ENCODE measurements around the gene PRKG1. TPM values are rescaled to one million over a fixed set of nuclear protein-coding genes. Genes with fewer than 3 reads are reported as not detected.

PRKG1 gene
- total and polyA plus RNA-seq, 4 donors, result 0.46 to 5.1 (median 1.5) TPM

DNA sequence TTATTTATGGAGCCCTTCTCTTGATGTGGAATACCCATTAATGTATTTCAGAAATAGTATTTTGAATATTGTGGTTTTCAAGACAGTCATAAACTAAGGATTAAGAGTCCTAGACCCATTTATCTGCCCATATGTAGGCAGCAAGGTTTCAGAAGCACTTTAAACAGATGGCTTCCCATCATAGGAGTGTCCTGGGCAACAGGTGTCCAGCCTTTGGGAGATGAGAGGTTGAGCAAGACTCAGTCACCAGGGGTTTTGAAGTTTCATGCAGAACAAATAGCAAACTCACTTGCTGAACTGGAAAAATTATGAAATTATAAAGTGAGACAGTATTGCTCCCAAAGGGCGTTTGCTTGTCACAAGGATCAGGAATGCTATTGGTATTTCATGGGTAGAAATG lies 818.0 kb downstream of the PRKG1 start:
- Histone ChIP-seq H3K4me3 (ENCODE audit: low read depth in 1 of 3, low read length in 3 of 3) (no peak overlapping the region), H3K27me3 (ENCODE audit: control insufficient read depth in 4 of 4, insufficient read depth in 4 of 4, low read length in 3 of 4) (no peaks in the 10 kb centered on the region), H3K27ac (ENCODE audit: low read depth in 1 of 2, low read length in 2 of 2) (no peak overlapping the region), H3K4me1 (ENCODE audit: control insufficient read depth in 4 of 4, insufficient read depth in 4 of 4, low read length in 3 of 4) (no peaks in the 10 kb centered on the region), H3K36me3 (ENCODE audit: control insufficient read depth in 4 of 4, insufficient read depth in 3 of 4, low read depth in 1 of 4, low read length in 3 of 4) (no peaks in the 10 kb centered on the region), H3K9ac (ENCODE audit: low read depth in 1 of 2, low read length in 2 of 2) (no peak overlapping the region), H3K9me3 (ENCODE audit: control insufficient read depth in 4 of 4, low read length in 3 of 4) (no peaks in the 10 kb centered on the region)
- 47% methylated on average over 1 of the region's 1 CpG for WGBS
- no peak for DNase-seq (ENCODE audit: low spot score)
- TF ChIP-seq EGR1 (IDR thresholded peaks at IDR 0.05; ENCODE audit: low read depth in 2 of 2) (no peak), HNF4G (IDR thresholded peaks at IDR 0.05) (no peak), HNF4A (conservative IDR thresholded peaks at IDR 0.05) (no peak), NR2F2 (IDR thresholded peaks at IDR 0.05) (no peak), YY1 (IDR thresholded peaks at IDR 0.05) (no peak), RAD21 (IDR thresholded peaks at IDR 0.05) (no peak), GABPA (IDR thresholded peaks at IDR 0.05 in 1 of 2, conservative IDR thresholded peaks at IDR 0.05 in 1 of 2) (no peak), FOXA2 (IDR thresholded peaks at IDR 0.05) (no peak)
- TF ChIP-seq, protein P1, sequence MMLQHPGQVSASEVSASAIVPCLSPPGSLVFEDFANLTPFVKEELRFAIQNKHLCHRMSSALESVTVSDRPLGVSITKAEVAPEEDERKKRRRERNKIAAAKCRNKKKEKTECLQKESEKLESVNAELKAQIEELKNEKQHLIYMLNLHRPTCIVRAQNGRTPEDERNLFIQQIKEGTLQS (IDR thresholded peaks at IDR 0.05), result no peak
- TF ChIP-seq, protein P2, sequence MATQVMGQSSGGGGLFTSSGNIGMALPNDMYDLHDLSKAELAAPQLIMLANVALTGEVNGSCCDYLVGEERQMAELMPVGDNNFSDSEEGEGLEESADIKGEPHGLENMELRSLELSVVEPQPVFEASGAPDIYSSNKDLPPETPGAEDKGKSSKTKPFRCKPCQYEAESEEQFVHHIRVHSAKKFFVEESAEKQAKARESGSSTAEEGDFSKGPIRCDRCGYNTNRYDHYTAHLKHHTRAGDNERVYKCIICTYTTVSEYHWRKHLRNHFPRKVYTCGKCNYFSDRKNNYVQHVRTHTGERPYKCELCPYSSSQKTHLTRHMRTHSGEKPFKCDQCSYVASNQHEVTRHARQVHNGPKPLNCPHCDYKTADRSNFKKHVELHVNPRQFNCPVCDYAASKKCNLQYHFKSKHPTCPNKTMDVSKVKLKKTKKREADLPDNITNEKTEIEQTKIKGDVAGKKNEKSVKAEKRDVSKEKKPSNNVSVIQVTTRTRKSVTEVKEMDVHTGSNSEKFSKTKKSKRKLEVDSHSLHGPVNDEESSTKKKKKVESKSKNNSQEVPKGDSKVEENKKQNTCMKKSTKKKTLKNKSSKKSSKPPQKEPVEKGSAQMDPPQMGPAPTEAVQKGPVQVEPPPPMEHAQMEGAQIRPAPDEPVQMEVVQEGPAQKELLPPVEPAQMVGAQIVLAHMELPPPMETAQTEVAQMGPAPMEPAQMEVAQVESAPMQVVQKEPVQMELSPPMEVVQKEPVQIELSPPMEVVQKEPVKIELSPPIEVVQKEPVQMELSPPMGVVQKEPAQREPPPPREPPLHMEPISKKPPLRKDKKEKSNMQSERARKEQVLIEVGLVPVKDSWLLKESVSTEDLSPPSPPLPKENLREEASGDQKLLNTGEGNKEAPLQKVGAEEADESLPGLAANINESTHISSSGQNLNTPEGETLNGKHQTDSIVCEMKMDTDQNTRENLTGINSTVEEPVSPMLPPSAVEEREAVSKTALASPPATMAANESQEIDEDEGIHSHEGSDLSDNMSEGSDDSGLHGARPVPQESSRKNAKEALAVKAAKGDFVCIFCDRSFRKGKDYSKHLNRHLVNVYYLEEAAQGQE (IDR thresholded peaks at IDR 0.05), result no peak
- TF ChIP-seq, protein P3, sequence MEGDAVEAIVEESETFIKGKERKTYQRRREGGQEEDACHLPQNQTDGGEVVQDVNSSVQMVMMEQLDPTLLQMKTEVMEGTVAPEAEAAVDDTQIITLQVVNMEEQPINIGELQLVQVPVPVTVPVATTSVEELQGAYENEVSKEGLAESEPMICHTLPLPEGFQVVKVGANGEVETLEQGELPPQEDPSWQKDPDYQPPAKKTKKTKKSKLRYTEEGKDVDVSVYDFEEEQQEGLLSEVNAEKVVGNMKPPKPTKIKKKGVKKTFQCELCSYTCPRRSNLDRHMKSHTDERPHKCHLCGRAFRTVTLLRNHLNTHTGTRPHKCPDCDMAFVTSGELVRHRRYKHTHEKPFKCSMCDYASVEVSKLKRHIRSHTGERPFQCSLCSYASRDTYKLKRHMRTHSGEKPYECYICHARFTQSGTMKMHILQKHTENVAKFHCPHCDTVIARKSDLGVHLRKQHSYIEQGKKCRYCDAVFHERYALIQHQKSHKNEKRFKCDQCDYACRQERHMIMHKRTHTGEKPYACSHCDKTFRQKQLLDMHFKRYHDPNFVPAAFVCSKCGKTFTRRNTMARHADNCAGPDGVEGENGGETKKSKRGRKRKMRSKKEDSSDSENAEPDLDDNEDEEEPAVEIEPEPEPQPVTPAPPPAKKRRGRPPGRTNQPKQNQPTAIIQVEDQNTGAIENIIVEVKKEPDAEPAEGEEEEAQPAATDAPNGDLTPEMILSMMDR (IDR thresholded peaks at IDR 0.05; ENCODE audit: low read depth, low read length, missing input control), result no peak

DNA sequence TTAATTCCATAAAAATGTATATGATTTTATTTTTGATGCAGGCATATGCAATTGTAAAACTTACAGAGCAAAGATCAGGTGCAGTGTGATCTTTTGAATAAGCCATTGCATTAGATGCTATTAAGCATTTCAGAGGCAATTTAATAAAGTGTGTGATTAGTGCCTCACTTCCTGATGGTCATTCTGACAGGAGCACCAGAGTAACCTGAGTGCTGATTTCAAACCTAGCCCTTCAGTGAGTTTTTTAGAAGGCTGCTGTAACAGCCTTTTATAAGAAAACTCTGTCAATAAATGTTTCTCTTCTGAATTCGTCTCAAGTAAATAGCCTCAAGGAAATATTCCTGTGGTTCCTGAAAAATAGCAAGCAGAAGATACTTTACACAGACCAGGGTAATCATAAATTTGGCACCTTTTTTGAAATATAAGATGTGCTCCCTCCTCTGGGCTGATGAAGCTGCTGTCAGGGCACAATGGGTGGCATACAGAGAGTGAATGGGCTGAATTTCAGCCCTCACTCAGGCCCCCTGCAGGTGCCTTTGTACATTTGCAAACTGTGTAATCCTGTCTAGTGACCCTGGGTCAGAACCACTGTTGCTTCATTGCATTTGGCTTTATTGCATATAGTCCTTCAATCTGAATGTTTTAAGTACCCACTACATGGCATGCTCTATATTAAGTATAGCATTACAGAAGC lies 818.8 kb downstream of the PRKG1 start:
- H3K27ac ChIP-seq (ENCODE audit: low read depth in 1 of 2, low read length in 2 of 2), result no peak overlapping the region
- H3K27me3 ChIP-seq (ENCODE audit: control insufficient read depth in 4 of 4, insufficient read depth in 4 of 4, low read length in 3 of 4), result no peaks in the 10 kb centered on the region
- TF ChIP-seq HNF4G (IDR thresholded peaks at IDR 0.05) (no peak), YY1 (IDR thresholded peaks at IDR 0.05) (no peak), JUND (IDR thresholded peaks at IDR 0.05) (no peak), SP1 (IDR thresholded peaks at IDR 0.05) (no peak), FOXA2 (IDR thresholded peaks at IDR 0.05) (no peak), GABPA (IDR thresholded peaks at IDR 0.05 in 1 of 2, conservative IDR thresholded peaks at IDR 0.05 in 1 of 2) (no peak), NR2F2 (IDR thresholded peaks at IDR 0.05) (no peak)
- TF ChIP-seq, protein P1 (IDR thresholded peaks at IDR 0.05), result no peak
- TF ChIP-seq, protein P4, sequence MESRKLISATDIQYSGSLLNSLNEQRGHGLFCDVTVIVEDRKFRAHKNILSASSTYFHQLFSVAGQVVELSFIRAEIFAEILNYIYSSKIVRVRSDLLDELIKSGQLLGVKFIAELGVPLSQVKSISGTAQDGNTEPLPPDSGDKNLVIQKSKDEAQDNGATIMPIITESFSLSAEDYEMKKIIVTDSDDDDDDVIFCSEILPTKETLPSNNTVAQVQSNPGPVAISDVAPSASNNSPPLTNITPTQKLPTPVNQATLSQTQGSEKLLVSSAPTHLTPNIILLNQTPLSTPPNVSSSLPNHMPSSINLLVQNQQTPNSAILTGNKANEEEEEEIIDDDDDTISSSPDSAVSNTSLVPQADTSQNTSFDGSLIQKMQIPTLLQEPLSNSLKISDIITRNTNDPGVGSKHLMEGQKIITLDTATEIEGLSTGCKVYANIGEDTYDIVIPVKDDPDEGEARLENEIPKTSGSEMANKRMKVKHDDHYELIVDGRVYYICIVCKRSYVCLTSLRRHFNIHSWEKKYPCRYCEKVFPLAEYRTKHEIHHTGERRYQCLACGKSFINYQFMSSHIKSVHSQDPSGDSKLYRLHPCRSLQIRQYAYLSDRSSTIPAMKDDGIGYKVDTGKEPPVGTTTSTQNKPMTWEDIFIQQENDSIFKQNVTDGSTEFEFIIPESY (IDR thresholded peaks at IDR 0.05), result no peak
- TF ChIP-seq, protein P5, sequence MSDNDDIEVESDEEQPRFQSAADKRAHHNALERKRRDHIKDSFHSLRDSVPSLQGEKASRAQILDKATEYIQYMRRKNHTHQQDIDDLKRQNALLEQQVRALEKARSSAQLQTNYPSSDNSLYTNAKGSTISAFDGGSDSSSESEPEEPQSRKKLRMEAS (IDR thresholded peaks at IDR 0.05), result no peak
- TF ChIP-seq, protein P2 (IDR thresholded peaks at IDR 0.05), result no peak
- no peaks in the 10 kb centered on the region for H3K9me3 ChIP-seq (ENCODE audit: control insufficient read depth in 4 of 4, low read length in 3 of 4)
- no peaks in the 10 kb centered on the region for H3K36me3 ChIP-seq (ENCODE audit: control insufficient read depth in 4 of 4, insufficient read depth in 3 of 4, low read depth in 1 of 4, low read length in 3 of 4)
- 72% methylated on average over 1 of the region's 1 CpG for WGBS
- H3K4me3 ChIP-seq (ENCODE audit: low read depth in 1 of 3, low read length in 3 of 3), result no peak overlapping the region
- no peak overlapping the region for H3K9ac ChIP-seq (ENCODE audit: low read depth in 1 of 2, low read length in 2 of 2)
- H3K4me1 ChIP-seq (ENCODE audit: control insufficient read depth in 4 of 4, insufficient read depth in 4 of 4, low read length in 3 of 4), result no peaks in the 10 kb centered on the region
- DNase-seq (ENCODE audit: low spot score), result no peak
